Fibroblast of the aortic adventitia (primary cell): ENCODE measurements around the gene SRR. TPM values are rescaled to one million over a fixed set of nuclear protein-coding genes. Genes with fewer than 3 reads are reported as not detected.

Experiments
- DNase-seq: peaks from one replicate; pipeline ENCODE4 v3.0.0-alpha.2; 2010; ENCODE audit warnings: low read depth
- H3K4me3 ChIP-seq: 2 replicates; pipeline ENCODE4 v1.5.1; 2011; ENCODE audit warnings: low read depth, mild to moderate bottlenecking, control low read depth, low read length, moderate library complexity
- CTCF ChIP-seq: IDR thresholded peaks from 2 replicates; pipeline ENCODE4 v1.5.1; 2011; ENCODE audit warnings: mild to moderate bottlenecking, low read length, control low read depth, inconsistent platforms; ENCODE audit not compliant: insufficient read depth
- total RNA-seq: library from RNA; depleted of rRNA; stranded (reverse); fragments of >200 nt; gene quantifications from 2 replicates; pipeline ENCODE4 v1.2.3, GENCODE V29; 2012; ENCODE audit warnings: low replicate concordance

The SRR gene
- total RNA-seq, 1 donor = 29.4 TPM

- no peak for DNase-seq
- H3K4me3 ChIP-seq = no peak overlapping the region
- TF ChIP-seq CTCF = no peak
Measured at GRCh38 chr17:2343421-2343820, 39.7 kb downstream of the SRR start.

DNA sequence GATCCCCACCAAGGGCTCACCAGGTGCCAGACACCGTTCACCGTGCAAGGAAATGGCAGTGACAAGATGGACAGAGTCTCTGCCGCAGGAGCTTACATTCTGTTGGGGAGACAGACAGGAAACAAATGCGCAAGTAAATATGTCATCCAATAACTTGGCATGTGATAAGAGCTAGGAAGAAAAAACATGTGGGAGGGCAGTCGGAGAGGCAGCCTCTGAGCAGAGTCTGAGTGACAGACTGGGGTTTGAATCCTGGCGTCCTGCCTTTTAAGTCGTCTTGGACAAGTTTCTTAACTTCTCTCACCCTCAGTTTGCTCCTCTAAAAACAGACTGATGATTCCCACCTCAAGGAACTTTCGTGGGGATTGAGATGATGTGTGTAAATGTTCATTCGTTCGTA is 40.8 kb downstream of the SRR start:
- no peak for TF ChIP-seq CTCF
- no peak for DNase-seq
- no peak overlapping the region for H3K4me3 ChIP-seq

DNA sequence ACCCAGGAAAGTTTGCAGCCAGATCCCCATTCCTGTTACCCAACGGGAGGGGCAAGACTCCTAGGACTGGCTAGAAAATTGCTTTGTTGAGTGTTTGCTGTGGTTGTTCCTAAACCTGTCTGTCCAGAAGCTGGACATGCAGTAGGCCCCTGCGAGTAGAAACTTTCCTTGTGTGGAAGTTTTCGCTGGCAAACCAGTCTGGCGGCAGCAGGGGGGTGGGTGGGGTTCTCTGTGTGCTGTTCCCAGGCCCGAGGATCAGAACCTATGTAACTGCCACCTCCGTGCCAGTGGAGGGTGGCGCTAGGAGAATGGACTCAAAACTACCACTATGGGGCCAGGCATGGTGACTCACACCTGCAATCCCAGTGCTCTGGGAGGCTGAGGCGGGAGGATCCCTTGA is 42.7 kb downstream of the SRR start:
- no peak overlapping the region for H3K4me3 ChIP-seq
- TF ChIP-seq CTCF = no peak
- DNase-seq = no peak

DNA sequence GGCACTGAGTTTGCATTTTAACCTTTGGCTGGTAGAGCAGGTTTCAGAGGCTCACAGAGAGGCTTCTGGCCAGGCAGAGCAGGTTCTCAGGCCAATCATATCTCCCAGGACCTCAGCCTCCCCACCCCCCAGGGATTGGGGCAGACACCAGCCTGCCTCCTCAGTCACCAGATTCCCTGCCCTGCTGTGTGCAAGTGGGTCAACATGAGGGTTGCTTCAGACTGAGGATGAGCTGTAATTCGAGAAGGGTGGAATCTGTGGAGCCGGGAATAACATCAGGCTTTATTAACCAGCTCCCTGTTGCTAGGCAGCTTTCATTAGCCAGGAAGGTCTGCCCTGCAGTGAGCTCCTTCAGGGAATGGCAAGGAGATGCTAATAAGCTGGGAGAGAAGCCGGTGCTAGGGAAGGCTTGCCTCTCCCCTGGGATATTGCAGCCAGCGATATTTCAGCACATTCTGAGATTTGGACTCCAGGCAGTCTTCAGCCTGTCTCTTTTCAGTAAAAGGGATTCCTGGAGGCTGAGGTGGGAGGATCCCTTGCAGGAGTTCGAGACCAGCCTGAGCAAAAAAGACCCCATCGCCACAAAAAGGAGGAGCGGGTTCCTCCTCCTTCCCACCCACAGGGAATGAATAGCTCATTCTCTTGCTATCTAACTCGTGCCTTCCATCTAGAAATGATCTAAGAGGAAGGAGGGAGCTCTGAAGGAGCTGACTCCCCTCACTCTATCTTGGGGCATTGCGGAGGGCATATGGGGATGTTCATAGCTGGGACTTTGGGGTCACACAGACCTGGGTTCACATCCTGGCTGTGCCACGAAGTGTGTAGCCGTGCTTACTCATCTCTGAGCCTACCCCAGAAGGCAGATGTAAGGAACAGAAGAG is 44.3 kb downstream of the SRR start:
- DNase-seq = peak; percentile 63
- H3K4me3 ChIP-seq = no peak overlapping the region
- no peak for TF ChIP-seq CTCF

DNA sequence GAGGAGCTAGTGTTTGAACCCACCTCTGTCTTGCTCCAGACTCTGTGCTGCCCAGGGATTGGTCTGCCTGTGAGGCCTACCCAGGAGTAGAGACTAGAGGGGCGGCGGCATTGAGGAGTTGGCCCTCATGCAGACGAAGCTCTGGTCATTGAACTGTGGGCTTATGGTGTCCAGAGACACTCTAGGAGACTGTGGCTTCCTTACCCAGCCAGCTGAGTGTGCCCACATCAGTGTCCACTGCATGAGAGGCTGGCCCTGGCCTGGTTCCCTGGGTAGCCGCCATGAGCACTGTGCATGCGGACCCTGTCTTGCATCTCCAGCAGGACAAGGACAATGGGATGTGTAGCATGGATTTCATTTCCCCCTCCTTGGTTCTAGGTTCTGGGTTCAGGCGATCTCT is 47.5 kb downstream of the SRR start:
- DNase-seq = no peak
- H3K4me3 ChIP-seq = no peak overlapping the region
- TF ChIP-seq CTCF = no peak

GRCh38 chr17:2354311-2354710 is 50.6 kb downstream of the SRR start:
- TF ChIP-seq CTCF = no peak
- DNase-seq = no peak
- H3K4me3 ChIP-seq = no peak overlapping the region
